ENCODE measurements around the gene CCDC93. TPM values are rescaled to one million over a fixed set of nuclear protein-coding genes. Genes with fewer than 3 reads are reported as not detected.

CCDC93 gene
- total RNA-seq, 1 experiment from 2014 or later = 9.0 TPM

GRCh38 chr2:117985092-117985491, 28.8 kb downstream of the CCDC93 start:
- Histone ChIP-seq H3K27me3 (ENCODE audit: control insufficient read depth, insufficient read depth, low read length) (no peaks in the 10 kb centered on the region), H3K36me3 (replicated peaks; ENCODE audit: control insufficient read depth, insufficient read depth, low read length) (peaks cover 1% of the 10 kb centered on the region), H3K4me3 (ENCODE audit: insufficient read depth, low read depth, low read length) (no peak overlapping the region)
- peak; percentile 35 for DNase-seq

GRCh38 chr2:117984208-117984607, 29.7 kb downstream of the CCDC93 start:
- no peaks in the 10 kb centered on the region for H3K36me3 ChIP-seq (replicated peaks; ENCODE audit: control insufficient read depth, insufficient read depth, low read length)
- no peaks in the 10 kb centered on the region for H3K27me3 ChIP-seq (ENCODE audit: control insufficient read depth, insufficient read depth, low read length)
- DNase-seq = no peak
- H3K4me3 ChIP-seq (ENCODE audit: insufficient read depth, low read depth, low read length) = no peak overlapping the region

- Histone ChIP-seq H3K4me3 (ENCODE audit: insufficient read depth, low read depth, low read length) (no peak overlapping the region), H3K27me3 (ENCODE audit: control insufficient read depth, insufficient read depth, low read length) (no peaks in the 10 kb centered on the region), H3K36me3 (replicated peaks; ENCODE audit: control insufficient read depth, insufficient read depth, low read length) (no peaks in the 10 kb centered on the region)
- no peak for DNase-seq
Measured at GRCh38 chr2:117983040-117983439, 30.8 kb downstream of the CCDC93 start.

GRCh38 chr2:117982376-117983033, 31.4 kb downstream of the CCDC93 start:
- Histone ChIP-seq H3K4me3 (ENCODE audit: insufficient read depth, low read depth, low read length) (no peak overlapping the region), H3K36me3 (replicated peaks; ENCODE audit: control insufficient read depth, insufficient read depth, low read length) (peaks cover under 1% of the 10 kb centered on the region), H3K27me3 (ENCODE audit: control insufficient read depth, insufficient read depth, low read length) (no peaks in the 10 kb centered on the region)
- DNase-seq = peak; percentile 32

- no peak for DNase-seq
Measured at GRCh38 chr2:117981810-117982209, 32.1 kb downstream of the CCDC93 start.

GRCh38 chr2:117980783-117981676, 32.8 kb downstream of the CCDC93 start:
- no peak for DNase-seq
- Histone ChIP-seq H3K36me3 (replicated peaks; ENCODE audit: control insufficient read depth, insufficient read depth, low read length) (peaks cover 1% of the 10 kb centered on the region), H3K4me3 (ENCODE audit: insufficient read depth, low read depth, low read length) (no peak overlapping the region), H3K27me3 (ENCODE audit: control insufficient read depth, insufficient read depth, low read length) (no peaks in the 10 kb centered on the region)

More at GRCh38 chr2:117981810-117982209, 32.1 kb downstream of the CCDC93 start:
- no peaks in the 10 kb centered on the region for H3K27me3 ChIP-seq (ENCODE audit: control insufficient read depth, insufficient read depth, low read length)
- H3K4me3 ChIP-seq (ENCODE audit: insufficient read depth, low read depth, low read length) = no peak overlapping the region
- H3K36me3 ChIP-seq (replicated peaks; ENCODE audit: control insufficient read depth, insufficient read depth, low read length) = peaks cover 1% of the 10 kb centered on the region

DNA sequence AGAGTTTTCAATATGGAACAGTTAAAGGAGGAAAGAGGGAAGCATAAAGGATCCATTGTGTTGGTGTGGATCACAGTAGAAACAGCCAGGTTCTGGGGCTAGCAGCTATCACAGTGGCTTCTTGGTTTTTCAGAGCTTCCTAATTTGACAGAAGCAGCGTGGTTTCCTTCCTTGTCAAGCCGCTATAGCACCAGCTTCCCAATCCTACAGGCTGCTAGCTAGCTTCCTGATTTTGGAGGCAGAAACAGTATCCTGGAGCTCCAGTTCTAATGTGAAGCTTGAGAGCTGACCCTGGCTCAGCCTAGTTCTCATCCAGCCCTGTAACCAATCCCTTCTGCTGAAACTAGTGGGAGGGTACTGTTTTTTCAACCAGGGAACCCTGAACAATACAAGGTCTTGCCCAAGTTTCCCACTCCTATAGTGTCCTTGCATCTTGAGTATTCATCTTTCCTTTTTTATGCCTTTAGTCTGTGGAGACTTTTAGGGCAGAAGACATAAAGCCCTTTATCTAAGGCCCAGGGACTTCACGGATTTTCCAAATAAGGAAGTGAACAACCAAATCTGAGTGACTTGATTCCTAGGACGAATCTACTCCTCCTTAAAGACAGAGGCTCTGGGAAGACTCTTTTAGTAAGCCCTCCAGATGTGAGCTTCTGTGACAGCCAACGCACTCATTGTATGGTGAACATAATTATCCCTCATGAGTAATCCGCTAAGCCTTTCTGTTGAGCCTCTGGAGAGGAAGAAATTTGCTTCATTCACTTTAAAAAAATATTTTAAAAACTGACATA, 33.8 kb downstream of the CCDC93 start:
- H3K36me3 ChIP-seq (replicated peaks; ENCODE audit: control insufficient read depth, insufficient read depth, low read length) = peaks cover 1% of the 10 kb centered on the region
- H3K4me3 ChIP-seq (ENCODE audit: insufficient read depth, low read depth, low read length) = no peak overlapping the region
- no peaks in the 10 kb centered on the region for H3K27me3 ChIP-seq (ENCODE audit: control insufficient read depth, insufficient read depth, low read length)
- no peak for DNase-seq

GRCh38 chr2:117977696-117978095, 36.2 kb downstream of the CCDC93 start:
- no peaks in the 10 kb centered on the region for H3K27me3 ChIP-seq (ENCODE audit: control insufficient read depth, insufficient read depth, low read length)
- no peak for DNase-seq
- peaks cover 7% of the 10 kb centered on the region for H3K36me3 ChIP-seq (replicated peaks; ENCODE audit: control insufficient read depth, insufficient read depth, low read length)
- H3K4me3 ChIP-seq (ENCODE audit: insufficient read depth, low read depth, low read length) = no peak overlapping the region

- Histone ChIP-seq H3K4me3 (ENCODE audit: insufficient read depth, low read depth, low read length) (no peak overlapping the region), H3K27me3 (ENCODE audit: control insufficient read depth, insufficient read depth, low read length) (no peaks in the 10 kb centered on the region), H3K36me3 (replicated peaks; ENCODE audit: control insufficient read depth, insufficient read depth, low read length) (peaks cover 7% of the 10 kb centered on the region)
- no peak for DNase-seq
Measured at GRCh38 chr2:117976581-117976980, 37.3 kb downstream of the CCDC93 start.

DNA sequence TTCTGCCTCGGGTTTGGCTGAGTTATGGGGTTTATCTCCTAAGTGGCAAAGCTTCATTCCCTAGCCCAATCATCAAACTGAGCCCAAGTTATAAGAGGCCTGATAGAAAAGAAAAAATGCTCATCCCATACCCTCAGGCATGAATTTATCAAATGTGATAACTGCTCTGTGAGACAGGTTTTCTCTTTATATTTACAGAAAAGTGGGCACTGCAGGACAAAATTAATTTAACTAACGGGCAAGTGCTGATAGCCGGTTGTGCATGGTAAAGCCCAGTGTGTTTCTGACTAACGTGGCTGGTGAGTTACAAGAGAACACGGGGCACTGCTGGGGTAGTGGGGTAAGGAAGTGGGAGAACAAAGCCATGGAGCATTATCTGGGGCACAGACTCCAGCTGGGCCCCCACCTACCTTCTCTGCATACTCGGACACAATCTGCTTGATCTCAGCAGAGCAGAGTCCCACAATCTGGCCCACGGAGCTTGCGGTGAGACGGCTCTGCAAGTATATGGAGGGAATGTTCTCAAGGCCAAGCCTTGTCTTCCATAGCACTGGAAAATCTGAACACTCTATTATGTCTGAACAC, 40.3 kb downstream of the CCDC93 start:
- Histone ChIP-seq H3K36me3 (replicated peaks; ENCODE audit: control insufficient read depth, insufficient read depth, low read length) (peaks cover 8% of the 10 kb centered on the region), H3K4me3 (ENCODE audit: insufficient read depth, low read depth, low read length) (no peak overlapping the region)

DNA sequence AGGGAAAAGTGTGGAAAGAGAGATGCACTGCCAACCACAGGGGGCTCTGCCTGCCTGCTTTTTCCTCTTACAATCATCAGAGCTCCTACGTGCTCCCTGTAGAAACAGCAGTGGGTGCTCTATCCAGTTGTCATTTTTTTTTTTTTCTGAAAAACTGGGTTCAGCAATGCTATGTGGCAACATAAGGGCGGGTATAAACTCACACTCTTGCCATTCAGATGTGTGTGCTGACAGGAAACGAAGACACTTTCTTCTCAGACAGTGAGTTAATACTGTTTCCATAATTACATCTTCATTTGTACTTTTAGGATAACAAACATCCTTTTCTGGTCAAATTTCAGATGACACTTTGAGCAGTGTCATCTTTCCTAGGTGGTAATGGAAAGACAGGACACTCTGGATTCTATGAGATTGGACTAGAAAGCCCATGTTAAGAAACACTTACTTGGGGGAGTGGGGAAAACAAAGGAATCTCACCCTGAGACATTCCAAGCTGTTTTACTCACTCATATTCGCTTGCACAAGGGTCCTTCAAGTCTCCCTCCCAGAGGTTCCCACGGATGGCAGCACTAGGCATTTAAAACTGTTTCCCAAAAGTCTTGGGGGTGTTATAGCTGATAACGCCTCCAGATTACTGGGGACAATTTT, 41.3 kb downstream of the CCDC93 start:
- H3K27me3 ChIP-seq (ENCODE audit: control insufficient read depth, insufficient read depth, low read length) = no peaks in the 10 kb centered on the region
- DNase-seq = no peak
- H3K36me3 ChIP-seq (replicated peaks; ENCODE audit: control insufficient read depth, insufficient read depth, low read length) = peaks cover 8% of the 10 kb centered on the region
- no peak overlapping the region for H3K4me3 ChIP-seq (ENCODE audit: insufficient read depth, low read depth, low read length)

More for the DNA sequence above, 40.3 kb downstream of the CCDC93 start:
- no peak for DNase-seq
- no peaks in the 10 kb centered on the region for H3K27me3 ChIP-seq (ENCODE audit: control insufficient read depth, insufficient read depth, low read length)

GRCh38 chr2:117968722-117969121, 45.1 kb downstream of the CCDC93 start:
- DNase-seq = no peak
- H3K27me3 ChIP-seq (ENCODE audit: control insufficient read depth, insufficient read depth, low read length) = no peaks in the 10 kb centered on the region
- no peak overlapping the region for H3K4me3 ChIP-seq (ENCODE audit: insufficient read depth, low read depth, low read length)
- peaks cover 2% of the 10 kb centered on the region for H3K36me3 ChIP-seq (replicated peaks; ENCODE audit: control insufficient read depth, insufficient read depth, low read length)

GRCh38 chr2:117967977-117968718, 45.7 kb downstream of the CCDC93 start:
- H3K36me3 ChIP-seq (replicated peaks; ENCODE audit: control insufficient read depth, insufficient read depth, low read length) = peaks cover 2% of the 10 kb centered on the region
- H3K27me3 ChIP-seq (ENCODE audit: control insufficient read depth, insufficient read depth, low read length) = no peaks in the 10 kb centered on the region
- no peak for DNase-seq
- H3K4me3 ChIP-seq (ENCODE audit: insufficient read depth, low read depth, low read length) = no peak overlapping the region
